ENCODE results near the gene MAFB.

The MAFB gene

GRCh38 chr20:40690836-40691565 is 2.0 kb upstream of the MAFB start:
- TF ChIP-seq ZNF175 (tag by site-specific recombination; IDR thresholded peaks at IDR 0.05) (no peak), WT1 (tag by site-specific recombination; IDR thresholded peaks at IDR 0.05) (no peak), ZNF571 (tag by site-specific recombination; IDR thresholded peaks at IDR 0.05) (no peak), ZNF776 (tag by site-specific recombination; IDR thresholded peaks at IDR 0.05; ENCODE audit: borderline replicate concordance) (no peak), ZNF202 (tag by site-specific recombination; IDR thresholded peaks at IDR 0.05; ENCODE audit: borderline replicate concordance) (no peak), KLF10 (tag by site-specific recombination; IDR thresholded peaks at IDR 0.05) (no peak), ZNF558 (tag by site-specific recombination; IDR thresholded peaks at IDR 0.05) (no peak), EGR2 (tag by site-specific recombination; IDR thresholded peaks at IDR 0.05; ENCODE audit: low read depth) (no peak)
- TF ChIP-seq, protein P1, sequence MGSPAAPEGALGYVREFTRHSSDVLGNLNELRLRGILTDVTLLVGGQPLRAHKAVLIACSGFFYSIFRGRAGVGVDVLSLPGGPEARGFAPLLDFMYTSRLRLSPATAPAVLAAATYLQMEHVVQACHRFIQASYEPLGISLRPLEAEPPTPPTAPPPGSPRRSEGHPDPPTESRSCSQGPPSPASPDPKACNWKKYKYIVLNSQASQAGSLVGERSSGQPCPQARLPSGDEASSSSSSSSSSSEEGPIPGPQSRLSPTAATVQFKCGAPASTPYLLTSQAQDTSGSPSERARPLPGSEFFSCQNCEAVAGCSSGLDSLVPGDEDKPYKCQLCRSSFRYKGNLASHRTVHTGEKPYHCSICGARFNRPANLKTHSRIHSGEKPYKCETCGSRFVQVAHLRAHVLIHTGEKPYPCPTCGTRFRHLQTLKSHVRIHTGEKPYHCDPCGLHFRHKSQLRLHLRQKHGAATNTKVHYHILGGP (tag by site-specific recombination; IDR thresholded peaks at IDR 0.05), result no peak
- TF ChIP-seq, protein P2, sequence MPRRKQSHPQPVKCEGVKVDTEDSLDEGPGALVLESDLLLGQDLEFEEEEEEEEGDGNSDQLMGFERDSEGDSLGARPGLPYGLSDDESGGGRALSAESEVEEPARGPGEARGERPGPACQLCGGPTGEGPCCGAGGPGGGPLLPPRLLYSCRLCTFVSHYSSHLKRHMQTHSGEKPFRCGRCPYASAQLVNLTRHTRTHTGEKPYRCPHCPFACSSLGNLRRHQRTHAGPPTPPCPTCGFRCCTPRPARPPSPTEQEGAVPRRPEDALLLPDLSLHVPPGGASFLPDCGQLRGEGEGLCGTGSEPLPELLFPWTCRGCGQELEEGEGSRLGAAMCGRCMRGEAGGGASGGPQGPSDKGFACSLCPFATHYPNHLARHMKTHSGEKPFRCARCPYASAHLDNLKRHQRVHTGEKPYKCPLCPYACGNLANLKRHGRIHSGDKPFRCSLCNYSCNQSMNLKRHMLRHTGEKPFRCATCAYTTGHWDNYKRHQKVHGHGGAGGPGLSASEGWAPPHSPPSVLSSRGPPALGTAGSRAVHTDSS (tag by site-specific recombination; IDR thresholded peaks at IDR 0.05), result no peak
- no peak overlapping the region for H3K4me3 ChIP-seq (ENCODE audit: low read depth, low read length)
- H3K27ac ChIP-seq (ENCODE audit: extremely low read depth, low read depth, low read length), result no peak overlapping the region
- ChIA-PET CTCF (interaction anchor here (0.5 to 1.8 kb wide), 10 partner anchors 14 to 1295 kb away, joined by 3 to 10 read pairs (median 3); no protein-coding TSS in a partner anchor), POLR2A (no interaction called here)
- 0 out of 2 replicates have a peak, but pooled peaks cover 2% of the 10 kb centered on the region for H3K4me1 ChIP-seq (ENCODE audit: control insufficient read depth, insufficient read depth, low read length)
- H3K9me3 ChIP-seq (ENCODE audit: control insufficient read depth, insufficient read depth, low read depth, low read length), result no peaks in the 10 kb centered on the region
- H3K36me3 ChIP-seq (ENCODE audit: control insufficient read depth in 2 of 2, insufficient read depth in 1 of 2, low read length in 2 of 2), result no peaks in the 10 kb centered on the region

DNA sequence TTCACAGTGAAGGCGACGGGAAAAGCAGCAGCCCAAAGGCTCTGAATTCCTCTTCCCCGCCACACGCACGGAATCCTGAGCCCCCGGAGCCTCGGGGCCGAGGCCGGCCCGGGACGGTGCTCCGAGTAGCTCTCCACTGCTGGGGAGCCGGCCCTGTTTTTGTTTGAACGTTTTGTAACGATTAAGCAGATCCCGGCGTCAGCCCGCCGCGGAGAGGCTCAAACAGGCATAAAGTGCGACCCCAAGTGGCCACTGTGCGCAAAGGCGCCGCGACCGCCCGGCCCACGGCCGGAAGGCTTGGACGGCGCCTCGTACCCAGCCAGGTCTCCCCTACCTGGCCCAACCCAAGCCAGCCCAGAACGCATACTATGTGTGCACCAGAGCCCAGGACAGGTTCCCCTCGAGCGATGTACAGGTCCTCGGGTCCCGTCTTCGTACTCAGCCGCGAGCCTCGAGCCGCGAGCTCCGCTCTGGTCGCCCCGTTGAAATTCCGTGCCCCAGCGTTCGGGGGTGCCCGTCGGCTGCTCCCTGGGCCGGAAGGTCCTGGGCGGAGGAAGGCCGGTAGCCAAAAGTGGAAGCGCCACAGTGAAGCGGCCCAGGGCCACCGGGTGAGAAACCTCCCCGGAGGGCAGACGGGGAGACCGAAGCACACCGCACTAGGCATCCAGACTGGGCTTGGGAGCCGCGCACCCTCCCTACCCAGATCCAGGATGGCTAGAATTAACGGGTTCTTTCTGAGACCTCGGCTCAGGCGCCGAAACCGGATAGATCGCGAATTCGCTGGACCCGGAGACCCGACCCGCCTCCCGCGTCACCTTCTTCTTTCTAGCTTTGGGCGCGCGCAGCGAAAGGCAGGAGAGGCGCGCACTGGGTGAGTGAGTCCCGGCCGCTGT is 1.2 kb upstream of the MAFB start:
- peaks cover 0 to 5% of the 10 kb centered on the region in 2 experiments; a peak in 1 of 3 replicates for H3K36me3 ChIP-seq (ENCODE audit: control insufficient read depth in 2 of 2, insufficient read depth in 1 of 2, low read length in 2 of 2)
- peak overlapping the region; percentile 51 for H3K4me3 ChIP-seq (ENCODE audit: low read depth, low read length)
- ChIA-PET CTCF (interaction anchor here (0.5 to 1.8 kb wide), 23 partner anchors 13 to 1294 kb away, joined by 3 to 11 read pairs (median 3); no protein-coding TSS in a partner anchor), POLR2A (interaction anchor here (1.5 to 3.0 kb wide), 6 partner anchors 11 to 144 kb away, joined by 4 to 45 read pairs (median 8); no protein-coding TSS in a partner anchor)
- 0 out of 2 replicates have a peak, but pooled peaks cover 2% of the 10 kb centered on the region for H3K4me1 ChIP-seq (ENCODE audit: control insufficient read depth, insufficient read depth, low read length)
- no peaks in the 10 kb centered on the region for H3K9me3 ChIP-seq (ENCODE audit: control insufficient read depth, insufficient read depth, low read depth, low read length)
- peak overlapping the region; percentile 90 for H3K27ac ChIP-seq (ENCODE audit: extremely low read depth, low read depth, low read length)
- TF ChIP-seq YY1 (tag by site-specific recombination; IDR thresholded peaks at IDR 0.05) (no peak), ZNF138 (tag by site-specific recombination; IDR thresholded peaks at IDR 0.05; ENCODE audit: borderline replicate concordance) (no peak), ZBTB21 (tag by site-specific recombination; IDR thresholded peaks at IDR 0.05) (no peak), SCRT2 (tag by site-specific recombination; IDR thresholded peaks at IDR 0.05) (peak; percentile 62; the same call in 1 of the 2 replicates), ZBTB20 (tag by site-specific recombination; IDR thresholded peaks at IDR 0.05) (peak; percentile 72; the same call in 1 of the 2 replicates), ZNF341 (tag by site-specific recombination; IDR thresholded peaks at IDR 0.05; ENCODE audit: low read depth) (no peak), KLF8 (tag by site-specific recombination; IDR thresholded peaks at IDR 0.05) (no peak), GLI4 (tag by site-specific recombination; IDR thresholded peaks at IDR 0.05) (no peak), ZNF37A (tag by site-specific recombination; IDR thresholded peaks at IDR 0.05) (no peak), ZNF510 (tag by site-specific recombination; IDR thresholded peaks at IDR 0.05; ENCODE audit: insufficient replicate concordance) (no peak), ZNF792 (tag by site-specific recombination; IDR thresholded peaks at IDR 0.05) (no peak), TCF7L2 (IDR thresholded peaks at IDR 0.05; ENCODE audit: borderline replicate concordance, low read depth, low read length) (no peak)
- TF ChIP-seq, protein P3, sequence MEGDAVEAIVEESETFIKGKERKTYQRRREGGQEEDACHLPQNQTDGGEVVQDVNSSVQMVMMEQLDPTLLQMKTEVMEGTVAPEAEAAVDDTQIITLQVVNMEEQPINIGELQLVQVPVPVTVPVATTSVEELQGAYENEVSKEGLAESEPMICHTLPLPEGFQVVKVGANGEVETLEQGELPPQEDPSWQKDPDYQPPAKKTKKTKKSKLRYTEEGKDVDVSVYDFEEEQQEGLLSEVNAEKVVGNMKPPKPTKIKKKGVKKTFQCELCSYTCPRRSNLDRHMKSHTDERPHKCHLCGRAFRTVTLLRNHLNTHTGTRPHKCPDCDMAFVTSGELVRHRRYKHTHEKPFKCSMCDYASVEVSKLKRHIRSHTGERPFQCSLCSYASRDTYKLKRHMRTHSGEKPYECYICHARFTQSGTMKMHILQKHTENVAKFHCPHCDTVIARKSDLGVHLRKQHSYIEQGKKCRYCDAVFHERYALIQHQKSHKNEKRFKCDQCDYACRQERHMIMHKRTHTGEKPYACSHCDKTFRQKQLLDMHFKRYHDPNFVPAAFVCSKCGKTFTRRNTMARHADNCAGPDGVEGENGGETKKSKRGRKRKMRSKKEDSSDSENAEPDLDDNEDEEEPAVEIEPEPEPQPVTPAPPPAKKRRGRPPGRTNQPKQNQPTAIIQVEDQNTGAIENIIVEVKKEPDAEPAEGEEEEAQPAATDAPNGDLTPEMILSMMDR (tag by site-specific recombination; IDR thresholded peaks at IDR 0.05), result peak; percentile 83
- TF ChIP-seq, protein P4, sequence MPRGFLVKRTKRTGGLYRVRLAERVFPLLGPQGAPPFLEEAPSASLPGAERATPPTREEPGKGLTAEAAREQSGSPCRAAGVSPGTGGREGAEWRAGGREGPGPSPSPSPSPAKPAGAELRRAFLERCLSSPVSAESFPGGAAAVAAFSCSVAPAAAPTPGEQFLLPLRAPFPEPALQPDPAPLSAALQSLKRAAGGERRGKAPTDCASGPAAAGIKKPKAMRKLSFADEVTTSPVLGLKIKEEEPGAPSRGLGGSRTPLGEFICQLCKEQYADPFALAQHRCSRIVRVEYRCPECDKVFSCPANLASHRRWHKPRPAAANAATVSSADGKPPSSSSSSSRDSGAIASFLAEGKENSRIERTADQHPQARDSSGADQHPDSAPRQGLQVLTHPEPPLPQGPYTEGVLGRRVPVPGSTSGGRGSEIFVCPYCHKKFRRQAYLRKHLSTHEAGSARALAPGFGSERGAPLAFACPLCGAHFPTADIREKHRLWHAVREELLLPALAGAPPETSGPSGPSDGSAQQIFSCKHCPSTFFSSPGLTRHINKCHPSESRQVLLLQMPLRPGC (tag by site-specific recombination; IDR thresholded peaks at IDR 0.05), result no peak
- TF ChIP-seq, protein P5, sequence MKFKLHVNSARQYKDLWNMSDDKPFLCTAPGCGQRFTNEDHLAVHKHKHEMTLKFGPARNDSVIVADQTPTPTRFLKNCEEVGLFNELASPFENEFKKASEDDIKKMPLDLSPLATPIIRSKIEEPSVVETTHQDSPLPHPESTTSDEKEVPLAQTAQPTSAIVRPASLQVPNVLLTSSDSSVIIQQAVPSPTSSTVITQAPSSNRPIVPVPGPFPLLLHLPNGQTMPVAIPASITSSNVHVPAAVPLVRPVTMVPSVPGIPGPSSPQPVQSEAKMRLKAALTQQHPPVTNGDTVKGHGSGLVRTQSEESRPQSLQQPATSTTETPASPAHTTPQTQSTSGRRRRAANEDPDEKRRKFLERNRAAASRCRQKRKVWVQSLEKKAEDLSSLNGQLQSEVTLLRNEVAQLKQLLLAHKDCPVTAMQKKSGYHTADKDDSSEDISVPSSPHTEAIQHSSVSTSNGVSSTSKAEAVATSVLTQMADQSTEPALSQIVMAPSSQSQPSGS (tag by site-specific recombination; IDR thresholded peaks at IDR 0.05; ENCODE audit: low read depth), result no peak

Measured in HEK293 (cell line).